Measurements from ENCODE around the gene RANBP3. TPM values are rescaled to one million over a fixed set of nuclear protein-coding genes. Genes with fewer than 3 reads are reported as not detected.
"Not testable (repeated sequence)": the region's sequence is repeated elsewhere in the genome, so short reads cannot be mapped to it uniquely, and the experiment has no call there.

Gene RANBP3, protein sequence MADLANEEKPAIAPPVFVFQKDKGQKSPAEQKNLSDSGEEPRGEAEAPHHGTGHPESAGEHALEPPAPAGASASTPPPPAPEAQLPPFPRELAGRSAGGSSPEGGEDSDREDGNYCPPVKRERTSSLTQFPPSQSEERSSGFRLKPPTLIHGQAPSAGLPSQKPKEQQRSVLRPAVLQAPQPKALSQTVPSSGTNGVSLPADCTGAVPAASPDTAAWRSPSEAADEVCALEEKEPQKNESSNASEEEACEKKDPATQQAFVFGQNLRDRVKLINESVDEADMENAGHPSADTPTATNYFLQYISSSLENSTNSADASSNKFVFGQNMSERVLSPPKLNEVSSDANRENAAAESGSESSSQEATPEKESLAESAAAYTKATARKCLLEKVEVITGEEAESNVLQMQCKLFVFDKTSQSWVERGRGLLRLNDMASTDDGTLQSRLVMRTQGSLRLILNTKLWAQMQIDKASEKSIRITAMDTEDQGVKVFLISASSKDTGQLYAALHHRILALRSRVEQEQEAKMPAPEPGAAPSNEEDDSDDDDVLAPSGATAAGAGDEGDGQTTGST
- polyA plus RNA-seq (ENCODE audit: insufficient read length): 45.6 TPM

DNA sequence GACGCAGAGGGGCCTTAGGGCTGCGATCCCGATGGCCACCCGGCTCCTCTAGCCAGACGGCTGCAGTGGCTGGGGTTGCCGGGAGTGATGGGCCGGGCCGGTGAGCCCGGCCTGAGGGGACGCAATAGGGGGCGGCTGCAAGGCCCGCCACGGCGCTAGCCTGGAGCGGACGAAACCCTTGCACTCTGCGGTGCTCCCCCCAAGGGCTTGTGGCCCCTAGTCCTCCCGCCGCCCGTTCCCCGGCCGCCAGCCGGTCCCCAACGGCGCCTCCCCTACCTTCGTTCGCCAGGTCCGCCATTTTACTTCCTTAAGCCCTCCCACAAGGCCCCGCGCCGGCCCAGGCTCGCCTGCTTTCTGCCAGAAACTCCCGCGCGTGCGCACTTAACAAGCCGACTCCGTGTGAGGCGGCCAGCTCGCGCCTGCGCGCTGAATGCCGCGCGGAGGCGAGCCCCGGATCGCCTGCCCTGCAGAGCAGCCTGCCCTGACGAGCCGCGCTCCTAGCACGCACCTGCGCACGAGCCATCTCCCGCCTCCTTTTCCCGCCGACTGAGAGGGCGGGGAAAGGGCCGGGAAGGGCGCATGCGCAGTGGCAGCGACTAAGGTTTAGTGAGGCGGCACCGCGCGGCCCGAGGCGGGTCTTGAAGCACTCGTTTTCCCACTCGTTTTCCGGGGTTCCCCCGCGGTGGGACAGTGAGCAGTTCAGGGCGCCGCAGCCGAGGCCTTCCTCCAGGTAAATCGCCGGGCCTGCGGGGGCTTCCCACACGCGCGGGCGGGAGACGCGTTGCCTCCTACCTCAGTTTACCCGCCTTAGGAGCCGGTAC is at the start of gene RANBP3:
TSS of gene RANBP3 (minus strand) at position 356 of the 821 bp plus-strand sequence. CDS start at position 298, 58 bp downstream.
- peak; percentile 99 for DNase-seq (ENCODE audit: low read depth)

DNA sequence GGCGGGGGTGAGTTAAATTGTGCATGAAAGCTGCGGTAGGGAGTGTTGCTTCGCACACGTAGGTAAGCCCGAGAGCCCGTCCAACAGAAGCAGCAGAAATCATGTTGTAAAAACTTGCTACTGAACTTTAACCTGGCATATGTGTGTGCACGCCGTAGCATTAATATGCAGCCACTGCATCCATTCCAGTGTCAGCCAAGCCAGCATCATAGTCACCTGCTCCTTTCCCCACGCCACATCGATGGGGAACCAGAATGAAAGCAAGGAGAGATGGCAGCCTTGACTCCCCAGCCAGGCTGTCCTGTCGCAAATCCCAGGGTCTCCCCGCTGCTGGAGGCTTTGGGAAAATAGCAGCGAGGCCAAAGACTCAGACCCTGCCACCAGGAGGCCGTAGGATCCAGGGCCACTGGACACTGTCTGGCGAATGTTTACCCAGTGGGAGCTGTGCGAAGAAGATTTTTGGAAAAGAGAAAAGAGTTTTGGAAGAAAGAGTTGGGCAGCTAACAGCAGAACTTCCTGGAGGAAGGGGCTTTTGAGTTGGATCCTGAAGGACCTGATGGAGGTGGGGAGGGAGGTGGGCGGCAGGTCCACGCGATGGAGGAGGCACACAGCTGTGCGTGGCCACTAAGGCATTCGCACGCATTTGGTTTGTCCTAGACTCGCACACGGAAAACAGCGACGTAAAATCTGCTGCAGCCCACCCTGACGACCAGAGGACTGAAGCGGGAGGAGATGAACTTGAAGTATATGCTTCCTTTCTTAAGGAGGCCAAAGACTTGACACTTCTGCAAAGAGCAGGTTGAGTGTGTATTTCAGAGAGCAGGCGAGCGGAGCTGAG is 48.7 kb upstream of the RANBP3 start:
- no peak for DNase-seq (ENCODE audit: low read depth)

DNA sequence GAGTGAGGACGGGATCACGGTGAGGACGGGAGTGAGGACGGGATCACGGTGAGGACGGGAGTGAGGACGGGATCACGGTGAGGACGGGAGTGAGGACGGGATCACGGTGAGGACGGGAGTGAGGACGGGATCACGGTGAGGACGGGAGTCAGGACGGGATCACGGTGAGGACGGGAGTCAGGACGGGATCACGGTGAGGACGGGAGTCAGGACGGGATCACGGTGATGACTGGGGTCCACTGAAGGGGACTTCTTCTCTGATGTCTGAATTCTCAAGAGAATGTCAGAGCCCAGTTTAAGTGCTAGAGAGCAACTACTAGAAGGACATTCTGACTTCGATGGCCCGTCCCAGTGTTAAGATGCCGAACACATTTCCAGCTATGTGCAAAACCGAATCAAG is 46.8 kb upstream of the RANBP3 start:
- not testable (repeated sequence) for DNase-seq (ENCODE audit: low read depth)

DNA sequence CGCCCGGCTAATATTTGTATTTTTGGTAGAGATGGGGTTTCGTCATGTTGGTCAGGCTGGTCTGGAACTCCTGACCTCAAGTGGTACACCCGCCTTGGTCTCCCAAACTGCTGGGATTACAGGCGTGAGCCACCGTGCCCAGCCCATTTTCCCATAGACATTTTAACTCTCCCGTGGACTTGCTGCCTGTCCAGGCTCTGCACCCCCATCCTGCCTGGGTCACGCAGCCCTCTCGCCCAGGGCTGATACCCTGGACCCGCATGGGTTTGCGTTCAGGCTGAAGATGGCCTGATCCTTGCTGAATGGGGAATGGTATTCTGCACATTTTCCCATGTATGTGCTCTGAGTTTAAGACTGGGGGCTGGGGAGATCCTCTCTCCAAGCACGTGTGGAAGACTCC is 46.0 kb upstream of the RANBP3 start:
- DNase-seq (ENCODE audit: low read depth): no peak

DNA sequence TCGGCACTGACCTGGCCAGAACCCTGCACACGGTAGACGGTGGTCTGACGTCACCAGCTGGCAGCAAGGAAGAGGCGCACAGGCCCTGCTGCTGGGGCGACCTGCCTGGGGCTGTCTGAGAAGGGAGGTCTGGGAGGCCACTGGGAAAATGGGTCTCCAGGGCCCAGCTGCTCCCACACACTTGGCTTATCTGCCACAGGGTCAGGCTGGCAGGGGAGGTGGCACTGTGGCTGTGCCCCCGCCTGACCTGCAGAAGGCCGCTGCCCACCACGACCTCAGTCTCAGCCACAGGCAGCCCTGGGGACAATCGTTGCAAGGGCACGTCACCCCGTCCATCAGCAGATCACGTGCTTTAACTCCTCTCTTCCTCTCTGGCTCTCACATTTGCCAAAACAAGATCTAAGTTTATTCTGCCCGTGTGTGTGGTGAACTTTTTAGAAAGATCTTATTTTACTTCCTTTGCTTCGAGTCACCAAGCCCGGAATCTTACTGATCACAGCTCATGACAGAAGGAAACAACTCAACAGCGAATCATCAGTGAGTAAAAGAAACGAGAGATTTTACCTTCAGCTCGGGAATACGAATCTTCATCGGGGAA is 45.2 kb upstream of the RANBP3 start:
- no peak for DNase-seq (ENCODE audit: low read depth)

DNA sequence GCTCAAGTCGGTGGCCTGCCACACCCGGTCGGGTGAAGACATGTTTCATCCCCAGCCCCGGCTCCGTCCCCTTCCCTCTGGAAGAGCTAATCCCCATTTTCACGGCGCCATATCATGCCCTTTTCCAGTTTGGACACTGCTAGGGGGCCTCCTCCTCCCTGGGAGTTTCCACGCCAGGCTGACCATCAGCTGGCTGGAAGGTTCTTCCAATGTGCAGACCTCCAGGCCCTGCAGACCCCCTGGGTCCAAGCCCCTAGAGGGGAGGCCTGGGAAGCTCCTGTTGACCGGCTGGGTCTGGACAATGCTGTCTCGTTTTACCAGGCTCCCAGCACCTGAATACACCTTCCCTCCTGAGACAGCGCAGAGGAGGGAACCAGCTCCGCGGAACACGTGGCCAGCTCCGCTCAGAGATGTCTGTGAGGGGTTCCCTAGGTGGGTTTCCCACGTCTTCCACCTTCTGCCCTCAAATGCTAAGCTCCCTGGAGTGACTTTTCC is 44.7 kb upstream of the RANBP3 start:
- DNase-seq (ENCODE audit: low read depth): no peak

DNA sequence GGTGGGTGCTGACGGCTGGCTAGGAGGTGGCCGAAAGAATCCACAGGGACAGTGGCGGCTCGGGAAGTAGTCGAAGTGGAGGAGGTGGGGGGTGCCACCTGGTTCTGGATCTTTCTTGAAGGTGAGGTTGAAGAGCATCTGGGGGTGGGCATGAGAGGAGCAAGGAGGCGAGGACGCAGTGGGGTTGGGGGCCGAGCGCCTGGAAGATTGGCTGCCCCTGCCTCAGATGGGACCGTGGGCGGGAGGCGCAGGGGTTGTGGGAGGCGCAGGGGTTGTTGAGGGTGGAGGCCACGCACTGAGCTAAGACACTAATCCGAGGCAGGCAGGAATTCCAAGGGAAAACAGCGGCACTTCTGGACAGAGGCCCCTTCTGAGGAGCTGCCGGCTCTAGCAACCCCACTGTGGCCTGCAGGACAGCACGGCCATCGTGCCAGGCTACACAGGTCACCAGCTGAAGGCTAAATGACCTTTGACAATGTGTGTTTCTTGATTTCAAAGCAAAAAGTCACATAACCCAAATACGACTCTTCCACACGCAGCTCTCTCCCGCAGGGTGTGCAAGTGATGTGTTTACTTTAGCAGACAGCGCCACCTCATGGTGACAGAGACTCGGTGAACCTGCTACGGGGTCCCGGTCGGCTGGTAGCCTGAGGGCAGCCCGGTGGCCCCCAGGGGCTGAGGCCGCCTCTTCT is 44.1 kb upstream of the RANBP3 start:
- peak; percentile 67 for DNase-seq (ENCODE audit: low read depth)

DNA sequence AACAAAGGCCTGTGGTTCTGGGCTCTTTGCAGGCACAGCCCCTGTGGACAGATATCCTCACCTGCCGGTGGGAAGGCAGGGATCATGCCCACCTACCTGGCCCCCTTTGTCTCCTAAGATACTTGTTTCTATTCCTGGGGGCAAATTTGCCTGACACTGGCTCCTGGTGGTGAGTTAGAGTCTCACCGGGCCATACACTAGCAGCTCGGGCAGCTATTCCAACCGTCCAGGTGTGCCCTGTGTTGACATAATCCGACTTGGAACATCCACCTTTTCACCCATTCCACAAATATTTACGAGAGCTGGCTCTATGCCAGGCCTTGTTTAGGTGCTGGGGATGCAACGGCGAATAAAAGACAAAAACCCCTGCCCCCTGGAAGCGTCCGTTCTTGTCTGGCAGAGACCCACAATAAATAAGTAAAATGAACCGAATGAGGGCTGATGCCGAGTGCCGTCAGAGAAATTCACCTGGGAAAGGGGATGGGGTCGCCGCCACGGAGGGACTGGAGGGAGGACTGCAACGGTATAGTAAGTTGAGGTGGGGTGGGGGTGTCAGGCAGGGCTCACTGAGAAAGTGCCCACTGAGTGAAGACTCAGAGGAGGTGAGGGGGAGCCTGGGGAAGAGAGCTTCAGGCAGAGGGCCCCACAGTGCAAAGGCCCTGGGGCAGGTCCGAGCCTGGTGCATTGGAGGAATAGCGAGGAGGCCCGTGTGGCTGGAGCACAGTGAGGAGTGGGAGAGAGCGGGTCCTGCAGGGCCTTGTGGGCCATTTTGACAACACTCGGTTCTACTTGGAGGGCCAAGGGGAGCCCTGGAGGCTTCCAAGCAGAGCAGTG is 43.2 kb upstream of the RANBP3 start:
- no peak for DNase-seq (ENCODE audit: low read depth)

DNA sequence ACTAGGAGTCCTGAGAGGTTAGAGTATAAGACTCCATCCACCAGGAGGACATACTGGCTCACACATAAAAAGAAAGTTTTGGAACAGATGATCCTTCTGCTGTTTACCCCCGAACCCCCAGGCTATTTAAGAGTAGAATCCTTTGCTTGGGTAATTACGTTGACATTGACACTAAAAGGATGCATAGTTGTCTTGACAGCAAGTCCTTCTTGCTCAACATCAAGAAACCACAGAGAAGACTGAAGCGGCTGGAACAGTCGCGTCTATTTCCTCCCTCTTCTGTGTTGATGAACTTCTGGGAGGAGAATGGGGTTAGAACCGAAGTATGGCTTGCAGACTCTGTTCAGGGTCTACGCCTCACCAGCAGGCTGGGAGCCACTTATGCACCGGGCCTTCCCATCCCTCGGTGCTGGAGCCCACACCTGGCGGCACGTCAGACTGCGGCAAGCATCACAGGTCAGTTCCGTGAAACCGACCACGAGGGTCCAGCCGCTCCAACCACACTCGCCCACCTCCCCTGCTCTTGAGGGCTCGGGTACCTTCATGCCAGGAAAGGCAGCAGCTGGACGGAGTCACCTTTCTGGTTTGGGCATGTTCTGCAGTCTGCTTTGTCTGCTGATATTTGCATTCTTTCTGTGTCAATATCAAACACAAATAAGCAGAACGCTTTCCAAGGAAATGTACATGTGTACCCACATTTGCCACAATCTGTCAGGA is 42.4 kb upstream of the RANBP3 start:
- no peak for DNase-seq (ENCODE audit: low read depth)

DNA sequence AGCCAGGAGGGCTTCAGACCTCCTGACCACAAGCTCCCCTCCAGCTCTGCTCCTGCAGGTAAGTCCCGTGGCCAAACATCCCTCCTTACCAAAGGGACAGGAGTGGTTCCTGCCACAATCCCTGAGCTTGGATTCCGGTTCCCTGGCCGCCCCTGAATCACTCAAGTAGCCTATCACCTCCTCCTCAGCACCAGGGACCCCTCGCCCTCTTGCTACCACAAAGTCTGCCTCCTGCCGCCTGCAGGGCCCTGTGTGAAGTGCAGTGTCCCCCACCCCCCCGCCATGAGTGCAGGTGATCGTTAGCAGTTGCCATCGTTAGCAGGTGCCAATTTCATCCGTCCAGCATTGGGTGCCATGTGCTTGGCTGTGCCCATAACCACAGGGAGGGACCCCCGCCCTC is 40.8 kb upstream of the RANBP3 start:
- DNase-seq (ENCODE audit: low read depth): no peak

DNA sequence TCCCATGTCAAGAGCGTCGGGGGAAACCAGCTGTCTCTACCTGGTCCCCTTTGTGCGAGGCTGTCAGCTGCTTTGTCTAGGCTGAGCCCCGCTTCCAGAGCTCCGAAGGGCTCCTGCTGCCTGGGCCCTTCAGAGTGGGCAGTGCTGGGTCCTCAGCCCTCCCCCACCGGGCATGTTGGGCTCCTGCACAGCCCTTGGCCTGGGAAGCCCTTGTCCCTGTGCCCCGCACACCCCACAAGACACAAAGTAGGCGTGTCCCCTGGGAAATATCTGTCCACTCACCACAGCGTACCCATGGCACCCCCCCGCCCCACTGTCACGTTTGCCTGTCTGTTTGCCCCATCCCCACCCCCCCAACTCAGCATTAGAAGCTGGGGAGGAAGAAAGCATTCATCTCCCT is 39.6 kb upstream of the RANBP3 start:
- DNase-seq (ENCODE audit: low read depth): no peak

DNA sequence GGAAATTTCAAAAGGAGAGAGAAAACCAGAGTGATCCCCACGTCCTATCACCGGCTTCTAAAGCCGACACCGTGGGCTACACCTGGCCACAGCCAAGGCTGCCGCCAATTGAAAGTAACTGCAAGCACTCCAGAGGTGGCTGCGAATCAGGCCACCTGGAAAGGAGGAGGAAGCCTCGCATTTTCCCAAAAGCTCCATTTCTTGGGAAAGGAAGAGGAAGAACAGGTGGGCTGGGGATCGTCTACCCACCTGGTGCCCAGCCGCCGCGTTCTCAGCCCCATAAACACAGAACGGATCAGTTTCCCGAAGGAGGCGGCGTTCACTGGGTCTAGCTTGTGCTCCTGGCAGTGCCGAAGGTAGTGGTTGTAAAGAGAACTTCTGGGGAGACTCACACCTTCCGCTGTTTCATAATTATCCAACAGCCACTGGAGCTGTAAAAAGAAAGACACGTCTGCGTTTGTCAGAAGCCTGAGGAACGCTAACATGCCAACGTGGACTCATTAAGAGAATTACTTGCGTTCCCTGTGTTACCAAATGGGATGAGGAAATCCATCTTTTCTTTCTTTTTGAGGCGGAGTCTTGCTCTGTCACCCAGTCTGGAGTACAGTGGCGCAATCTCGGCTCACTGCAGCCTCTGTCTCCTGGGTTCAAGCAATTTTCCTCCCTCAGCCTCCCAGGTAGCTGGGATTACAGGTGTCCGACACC is 38.1 kb upstream of the RANBP3 start:
- no peak for DNase-seq (ENCODE audit: low read depth)

DNA sequence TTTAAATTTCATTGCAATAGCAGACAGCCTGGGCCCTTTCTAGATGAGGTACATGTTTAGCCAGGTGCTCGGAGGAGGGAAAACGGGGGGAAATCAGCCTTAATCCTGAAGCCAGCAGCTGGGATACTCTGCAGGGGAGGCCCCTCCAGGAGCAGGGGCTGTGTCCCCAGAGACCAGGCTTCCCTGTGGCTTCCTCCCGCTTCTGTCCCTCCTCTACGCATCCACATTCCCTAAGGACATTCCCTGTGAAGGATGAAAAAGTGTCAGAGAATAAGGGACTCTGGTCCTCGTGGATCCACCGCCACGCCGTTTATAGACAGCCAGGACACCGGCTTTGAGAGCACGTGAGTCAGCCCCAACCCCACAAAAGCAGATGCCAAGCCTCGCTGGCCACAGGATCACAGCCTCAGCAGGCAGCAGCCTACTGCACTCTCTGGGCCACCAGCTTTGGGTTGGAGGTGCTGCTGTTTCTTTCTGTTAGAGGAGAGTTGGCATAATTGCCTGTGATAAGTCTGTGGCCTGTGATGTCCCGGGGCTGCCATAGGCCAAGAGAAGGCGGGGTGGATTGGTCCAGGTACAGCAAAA is 36.7 kb upstream of the RANBP3 start:
- no peak for DNase-seq (ENCODE audit: low read depth)

DNA sequence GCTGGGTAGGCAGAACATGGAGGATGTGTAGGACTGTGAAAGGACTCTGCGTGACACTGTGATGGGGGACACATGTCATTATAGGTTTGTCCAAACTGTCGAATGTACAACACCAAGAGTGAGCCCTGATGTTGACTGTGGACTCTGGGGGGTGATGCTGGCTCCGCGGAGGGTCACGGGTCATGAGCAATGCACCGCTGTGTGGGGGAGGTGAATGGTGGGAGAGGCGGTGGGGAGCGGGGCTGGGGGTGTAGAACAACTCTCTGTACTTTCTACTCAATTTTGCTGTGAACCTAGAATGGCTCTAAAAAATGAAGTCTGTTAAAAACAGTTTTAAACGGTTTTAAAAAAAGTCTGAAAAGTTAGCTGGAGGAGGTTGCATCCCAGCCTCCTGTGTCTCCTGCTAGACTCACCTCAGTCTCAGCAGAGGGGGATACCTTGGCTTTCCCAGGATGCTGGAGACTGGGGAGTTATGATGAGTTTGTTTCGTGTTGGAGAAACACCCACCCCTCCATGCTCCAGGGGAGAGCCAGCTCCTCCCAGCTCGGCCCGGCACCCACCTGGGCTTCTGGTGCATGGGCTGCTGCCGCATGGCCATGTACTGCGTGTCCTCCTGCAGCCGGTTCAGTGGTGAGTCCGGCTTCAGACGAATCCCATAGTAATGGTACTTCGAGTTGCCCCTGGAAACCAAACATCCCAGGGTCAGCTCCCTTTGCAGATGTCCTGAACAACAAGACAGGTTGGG is 34.7 kb upstream of the RANBP3 start:
- DNase-seq (ENCODE audit: low read depth): no peak

DNA sequence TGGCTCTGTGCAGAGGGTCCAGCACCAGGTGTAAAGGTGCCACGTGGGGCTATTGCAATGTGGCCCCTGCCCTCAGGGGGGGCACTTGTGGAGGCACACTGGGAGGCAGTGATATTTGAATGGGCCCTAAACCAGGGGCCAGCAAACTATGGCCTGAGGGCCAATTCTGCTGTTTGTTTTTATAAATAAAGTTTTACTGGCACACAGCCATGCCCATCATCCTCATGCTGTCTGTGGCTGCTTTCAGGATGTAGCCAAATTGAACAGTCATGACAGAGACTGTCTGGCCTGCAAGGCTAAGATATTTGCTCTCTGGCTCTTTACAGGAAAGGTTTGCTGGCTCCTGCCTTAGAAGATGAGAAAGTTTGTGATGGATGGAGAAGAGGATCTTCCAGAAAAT is 33.9 kb upstream of the RANBP3 start:
- no peak for DNase-seq (ENCODE audit: low read depth)

DNA sequence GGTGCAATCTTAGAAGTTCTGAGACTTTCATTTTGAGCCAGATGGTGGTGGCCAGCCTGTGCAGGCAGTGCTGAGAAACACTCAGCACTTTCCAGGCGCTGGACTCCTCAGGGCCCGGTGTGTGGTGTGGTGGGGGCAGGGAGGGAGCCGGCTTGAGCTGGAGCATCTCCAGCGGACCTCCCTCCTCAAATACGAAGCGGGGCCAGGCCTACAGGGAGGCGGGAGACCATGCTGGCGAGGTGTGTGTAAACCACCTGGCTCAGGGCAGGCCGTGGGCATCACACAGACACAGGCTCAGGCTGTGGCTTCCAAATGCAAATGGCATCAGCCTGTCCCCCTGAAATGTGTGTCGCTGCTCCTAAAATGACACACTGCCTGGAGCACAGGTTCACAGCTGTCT is 33.3 kb upstream of the RANBP3 start:
- no peak for DNase-seq (ENCODE audit: low read depth)

DNA sequence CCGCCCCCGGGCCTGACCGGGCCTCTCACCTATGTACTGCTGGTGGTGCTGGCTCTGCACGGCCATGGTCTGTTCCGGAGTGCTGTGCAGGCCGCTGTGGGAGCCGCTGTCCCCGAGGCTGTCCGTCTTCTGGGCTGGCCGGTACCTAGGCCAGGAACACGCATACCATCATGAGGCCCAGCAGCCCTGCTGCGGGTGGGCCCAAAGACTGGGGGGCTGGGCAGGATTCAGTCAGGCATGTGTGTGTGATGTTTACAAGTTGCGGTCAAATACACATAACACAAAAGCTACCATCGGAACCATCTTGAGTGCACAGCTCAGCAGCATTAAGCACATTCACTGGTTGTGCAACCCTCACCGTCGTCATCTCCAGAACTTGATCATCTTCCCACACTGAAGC is 32.2 kb upstream of the RANBP3 start:
- DNase-seq (ENCODE audit: low read depth): no peak
